ENCODE data around the gene CC2D2A.

CC2D2A gene

DNA sequence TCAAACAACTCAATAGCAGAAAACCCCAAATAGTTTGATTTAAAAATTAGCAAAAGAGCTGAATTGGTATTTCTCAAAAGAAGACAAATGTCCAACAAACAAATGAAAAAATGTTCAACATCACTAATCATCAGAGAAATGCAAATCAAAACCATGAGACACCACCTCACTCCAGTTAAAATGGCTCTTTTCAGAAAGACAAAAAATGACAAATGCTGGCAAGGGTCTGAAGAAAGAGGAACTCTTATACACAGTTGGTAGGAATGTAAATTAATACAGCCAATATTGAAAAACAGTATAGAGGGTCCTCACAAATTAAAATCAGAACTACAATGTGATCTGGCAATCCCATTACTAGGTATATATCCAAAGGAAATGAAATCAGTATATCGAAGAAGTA, 115.1 kb downstream of the CC2D2A start:
- no peak for TF ChIP-seq CTCF (IDR thresholded peaks at IDR 0.05; ENCODE audit: insufficient read depth, low read length)
- 0 out of 2 replicates have a peak, but pooled peaks have one; percentile 32 for TF ChIP-seq SPI1 (IDR thresholded peaks at IDR 0.05; ENCODE audit: borderline replicate concordance, low read depth)
- no peak overlapping the region for H3K4me3 ChIP-seq (replicated peaks; ENCODE audit: insufficient read depth, low read length)
- no peak overlapping the region for H3K27ac ChIP-seq (replicated peaks)
- no peaks in the 10 kb centered on the region for H3K27me3 ChIP-seq (ENCODE audit: insufficient read depth, poor library complexity, severe bottlenecking)
- DNase-seq (ENCODE audit: low read depth in 1 of 2, low spot score in 1 of 2) = no peak

DNA sequence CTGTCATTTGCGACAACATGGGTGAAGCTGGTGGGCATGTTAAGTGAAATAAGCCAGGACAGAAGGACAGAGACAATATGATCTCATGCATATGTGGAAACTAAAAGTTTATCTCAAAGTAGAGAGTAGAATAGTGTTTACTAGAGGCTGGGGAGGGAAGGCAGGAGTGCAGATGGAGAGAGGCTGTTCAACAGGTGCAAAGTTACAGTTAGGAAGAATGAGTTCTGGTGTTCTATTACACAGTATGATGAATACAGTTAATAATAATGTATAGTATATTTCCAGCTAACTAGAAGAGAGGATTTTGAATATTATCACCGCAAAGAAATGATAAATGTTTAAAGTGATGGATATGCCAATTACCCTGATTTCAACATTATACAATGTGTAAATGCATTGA, 115.6 kb downstream of the CC2D2A start:
- Histone ChIP-seq H3K27me3 (ENCODE audit: insufficient read depth, poor library complexity, severe bottlenecking) (no peaks in the 10 kb centered on the region), H3K27ac (replicated peaks) (no peak overlapping the region), H3K4me3 (replicated peaks; ENCODE audit: insufficient read depth, low read length) (no peak overlapping the region)
- DNase-seq (ENCODE audit: low read depth in 1 of 2, low spot score in 1 of 2) = no peak
- TF ChIP-seq POLR2AphosphoS5 (IDR thresholded peaks at IDR 0.05; ENCODE audit: low read depth) = no peak
- TF ChIP-seq, protein P1, sequence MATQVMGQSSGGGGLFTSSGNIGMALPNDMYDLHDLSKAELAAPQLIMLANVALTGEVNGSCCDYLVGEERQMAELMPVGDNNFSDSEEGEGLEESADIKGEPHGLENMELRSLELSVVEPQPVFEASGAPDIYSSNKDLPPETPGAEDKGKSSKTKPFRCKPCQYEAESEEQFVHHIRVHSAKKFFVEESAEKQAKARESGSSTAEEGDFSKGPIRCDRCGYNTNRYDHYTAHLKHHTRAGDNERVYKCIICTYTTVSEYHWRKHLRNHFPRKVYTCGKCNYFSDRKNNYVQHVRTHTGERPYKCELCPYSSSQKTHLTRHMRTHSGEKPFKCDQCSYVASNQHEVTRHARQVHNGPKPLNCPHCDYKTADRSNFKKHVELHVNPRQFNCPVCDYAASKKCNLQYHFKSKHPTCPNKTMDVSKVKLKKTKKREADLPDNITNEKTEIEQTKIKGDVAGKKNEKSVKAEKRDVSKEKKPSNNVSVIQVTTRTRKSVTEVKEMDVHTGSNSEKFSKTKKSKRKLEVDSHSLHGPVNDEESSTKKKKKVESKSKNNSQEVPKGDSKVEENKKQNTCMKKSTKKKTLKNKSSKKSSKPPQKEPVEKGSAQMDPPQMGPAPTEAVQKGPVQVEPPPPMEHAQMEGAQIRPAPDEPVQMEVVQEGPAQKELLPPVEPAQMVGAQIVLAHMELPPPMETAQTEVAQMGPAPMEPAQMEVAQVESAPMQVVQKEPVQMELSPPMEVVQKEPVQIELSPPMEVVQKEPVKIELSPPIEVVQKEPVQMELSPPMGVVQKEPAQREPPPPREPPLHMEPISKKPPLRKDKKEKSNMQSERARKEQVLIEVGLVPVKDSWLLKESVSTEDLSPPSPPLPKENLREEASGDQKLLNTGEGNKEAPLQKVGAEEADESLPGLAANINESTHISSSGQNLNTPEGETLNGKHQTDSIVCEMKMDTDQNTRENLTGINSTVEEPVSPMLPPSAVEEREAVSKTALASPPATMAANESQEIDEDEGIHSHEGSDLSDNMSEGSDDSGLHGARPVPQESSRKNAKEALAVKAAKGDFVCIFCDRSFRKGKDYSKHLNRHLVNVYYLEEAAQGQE (IDR thresholded peaks at IDR 0.05; ENCODE audit: insufficient replicate concordance, low read depth) = no peak
- TF ChIP-seq GABPA (IDR thresholded peaks at IDR 0.05; ENCODE audit: low read depth) = no peak
- TF ChIP-seq CTCF (IDR thresholded peaks at IDR 0.05; ENCODE audit: insufficient read depth, low read length) = no peak
- no peak for TF ChIP-seq SPI1 (IDR thresholded peaks at IDR 0.05; ENCODE audit: borderline replicate concordance, low read depth)

DNA sequence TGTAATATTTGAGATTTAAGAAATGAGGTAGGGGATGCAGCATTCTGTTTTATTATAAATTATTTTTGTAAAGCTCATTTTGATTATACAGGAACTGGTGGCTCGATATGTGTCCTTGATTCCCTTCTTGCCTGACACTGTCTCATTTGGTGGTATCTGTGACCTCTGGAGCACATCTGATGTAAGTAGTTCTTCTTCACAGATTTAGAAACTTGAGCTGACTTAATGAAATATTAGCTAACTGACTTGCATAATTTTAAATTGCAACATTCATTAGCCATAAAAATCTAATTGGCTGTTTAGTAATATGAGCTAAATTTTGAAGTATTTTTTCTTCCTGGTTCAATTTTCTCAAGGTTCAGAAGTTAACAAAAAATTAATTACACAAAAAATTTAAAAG, 116.4 kb downstream of the CC2D2A start:
- TF ChIP-seq CTCF (IDR thresholded peaks at IDR 0.05; ENCODE audit: insufficient read depth, low read length) = no peak
- TF ChIP-seq GABPA (IDR thresholded peaks at IDR 0.05; ENCODE audit: low read depth) = no peak
- no peak for TF ChIP-seq SPI1 (IDR thresholded peaks at IDR 0.05; ENCODE audit: borderline replicate concordance, low read depth)
- no peak for TF ChIP-seq POLR2AphosphoS5 (IDR thresholded peaks at IDR 0.05; ENCODE audit: low read depth)
- TF ChIP-seq, protein P1 (IDR thresholded peaks at IDR 0.05; ENCODE audit: insufficient replicate concordance, low read depth) = no peak

DNA sequence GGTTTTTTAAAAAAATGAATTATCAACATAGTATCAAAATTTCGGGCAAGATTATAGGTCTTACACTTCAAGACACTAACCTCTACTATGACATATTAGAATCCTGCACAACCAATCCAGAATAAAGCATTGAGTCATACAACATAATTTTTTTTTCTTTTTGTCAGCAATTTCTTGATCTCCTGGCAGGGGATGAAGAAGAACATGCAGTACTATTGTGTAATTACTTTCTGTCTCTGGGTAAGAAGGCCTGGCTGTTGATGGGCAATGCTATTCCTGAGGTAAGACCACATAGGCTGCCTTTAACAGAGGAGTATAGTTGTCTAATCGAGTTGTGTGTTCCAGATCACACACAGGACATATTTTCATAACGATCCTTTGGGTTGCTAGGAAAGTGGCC, 118.0 kb downstream of the CC2D2A start:
- Histone ChIP-seq H3K4me3 (replicated peaks; ENCODE audit: insufficient read depth, low read length) (no peak overlapping the region), H3K27me3 (ENCODE audit: insufficient read depth, poor library complexity, severe bottlenecking) (no peaks in the 10 kb centered on the region), H3K27ac (replicated peaks) (no peak overlapping the region)
- TF ChIP-seq SPI1 (IDR thresholded peaks at IDR 0.05; ENCODE audit: borderline replicate concordance, low read depth) (no peak), POLR2AphosphoS5 (IDR thresholded peaks at IDR 0.05; ENCODE audit: low read depth) (no peak), GABPA (IDR thresholded peaks at IDR 0.05; ENCODE audit: low read depth) (no peak), CTCF (IDR thresholded peaks at IDR 0.05; ENCODE audit: insufficient read depth, low read length) (no peak)
- TF ChIP-seq, protein P1 (IDR thresholded peaks at IDR 0.05; ENCODE audit: insufficient replicate concordance, low read depth) = no peak
- DNase-seq (ENCODE audit: low read depth in 1 of 2, low spot score in 1 of 2) = peak in 1 of 2 experiments; percentile 35

More for the DNA sequence above, 116.4 kb downstream of the CC2D2A start:
- no peaks in the 10 kb centered on the region for H3K27me3 ChIP-seq (ENCODE audit: insufficient read depth, poor library complexity, severe bottlenecking)
- DNase-seq (ENCODE audit: low read depth in 1 of 2, low spot score in 1 of 2) = peak in 1 of 2 experiments; percentile 70
- no peak overlapping the region for H3K27ac ChIP-seq (replicated peaks)
- H3K4me3 ChIP-seq (replicated peaks; ENCODE audit: insufficient read depth, low read length) = no peak overlapping the region

Measured in HL-60 (cell line).